ENCODE measurements around the gene CCT5. TPM values are rescaled to one million over a fixed set of nuclear protein-coding genes. Genes with fewer than 3 reads are reported as not detected.
A peak's percentile ranks its signal among the peaks of the same experiment; 100 is the strongest.

Gene CCT5
- total RNA-seq, 3 donors from 2014 or later: 151 to 208 (median 180) TPM

- Histone ChIP-seq H3K4me1 (no peaks in the 10 kb centered on the region), H3K4me3 (no peak overlapping the region), H3K27me3 (no peaks in the 10 kb centered on the region), H3K9me3 (no peaks in the 10 kb centered on the region), H3K36me3 (no peaks in the 10 kb centered on the region), H3K27ac (no peak overlapping the region)
- TF ChIP-seq POLR2A (IDR thresholded peaks at IDR 0.05) (no peak), CTCF (IDR thresholded peaks at IDR 0.05) (no peak), POLR2AphosphoS5 (IDR thresholded peaks at IDR 0.05) (no peak)
- intact Hi-C loops (cut with DNase I; ENCODE audit: low total_unique reads): no loop called here
- no peak for DNase-seq (ENCODE audit: low spot score in 2 of 2)
Observed at GRCh38 chr5:10291692-10292339, 41.7 kb downstream of the CCT5 start.

- no peaks in the 10 kb centered on the region for H3K4me1 ChIP-seq
Observed at GRCh38 chr5:10293907-10294662, 44.0 kb downstream of the CCT5 start.

GRCh38 chr5:10295619-10296326, 45.7 kb downstream of the CCT5 start:
- Histone ChIP-seq H3K9me3 (no peaks in the 10 kb centered on the region), H3K4me3 (no peak overlapping the region), H3K27ac (no peak overlapping the region), H3K36me3 (no peaks in the 10 kb centered on the region), H3K27me3 (no peaks in the 10 kb centered on the region), H3K4me1 (no peaks in the 10 kb centered on the region)
- no peak for DNase-seq (ENCODE audit: low spot score in 2 of 2)
- no peak for TF ChIP-seq CTCF (IDR thresholded peaks at IDR 0.05)
- TF ChIP-seq POLR2AphosphoS5 (IDR thresholded peaks at IDR 0.05): no peak
- TF ChIP-seq POLR2A (IDR thresholded peaks at IDR 0.05): no peak
- intact Hi-C loops (cut with DNase I; ENCODE audit: low total_unique reads): no loop called here

More at GRCh38 chr5:10293907-10294662, 44.0 kb downstream of the CCT5 start:
- intact Hi-C loops (cut with DNase I; ENCODE audit: low total_unique reads): no loop called here
- no peak overlapping the region for H3K4me3 ChIP-seq
- no peaks in the 10 kb centered on the region for H3K9me3 ChIP-seq
- TF ChIP-seq CTCF (IDR thresholded peaks at IDR 0.05) (no peak), POLR2A (IDR thresholded peaks at IDR 0.05) (no peak), POLR2AphosphoS5 (IDR thresholded peaks at IDR 0.05) (no peak)
- H3K36me3 ChIP-seq: no peaks in the 10 kb centered on the region
- no peaks in the 10 kb centered on the region for H3K27me3 ChIP-seq
- no peak overlapping the region for H3K27ac ChIP-seq
- DNase-seq (ENCODE audit: low spot score in 2 of 2): peak in 1 of 2 donors; percentile 20

GRCh38 chr5:10297646-10298204, 47.6 kb downstream of the CCT5 start:
- Histone ChIP-seq H3K27ac (no peak overlapping the region), H3K4me1 (no peaks in the 10 kb centered on the region), H3K36me3 (no peaks in the 10 kb centered on the region), H3K27me3 (no peaks in the 10 kb centered on the region), H3K9me3 (no peaks in the 10 kb centered on the region), H3K4me3 (no peak overlapping the region)
- intact Hi-C loops (cut with DNase I; ENCODE audit: low total_unique reads): no loop called here
- TF ChIP-seq CTCF (IDR thresholded peaks at IDR 0.05) (no peak), POLR2AphosphoS5 (IDR thresholded peaks at IDR 0.05) (no peak), POLR2A (IDR thresholded peaks at IDR 0.05) (no peak)
- DNase-seq (ENCODE audit: low spot score in 2 of 2): no peak
